GM06990 (cell line): Measurements from ENCODE around the gene WNT7B.

Experiments used
- DNase-seq: peaks from one replicate; pipeline ENCODE4 v3.0.0-alpha.2; 2011; ENCODE audit not compliant: insufficient read length; ENCODE audit errors: extremely low read depth
- H3K27me3 ChIP-seq: replicated peaks from 2 replicates; pipeline ENCODE4 v1.6.0; 2011; ENCODE audit warnings: low read length; ENCODE audit not compliant: control insufficient read depth, insufficient read depth
- H3K36me3 ChIP-seq: 2 replicates; pipeline ENCODE4 v1.5.1; 2011; ENCODE audit warnings: low read length; ENCODE audit not compliant: control insufficient read depth, insufficient read depth
- H3K4me3 ChIP-seq: replicated peaks from 2 replicates; pipeline ENCODE4 v1.5.1; 2011; ENCODE audit warnings: low read depth, mild to moderate bottlenecking, control low read depth, low read length
- TF ChIP-seq, protein P1 (sequence below): IDR thresholded peaks from 2 replicates; pipeline ENCODE4 v1.5.1; 2011; ENCODE audit warnings: low read length, control low read depth, mild to moderate bottlenecking, inconsistent platforms; ENCODE audit not compliant: insufficient read depth, poor library complexity, severe bottlenecking

Gene WNT7B

DNA sequence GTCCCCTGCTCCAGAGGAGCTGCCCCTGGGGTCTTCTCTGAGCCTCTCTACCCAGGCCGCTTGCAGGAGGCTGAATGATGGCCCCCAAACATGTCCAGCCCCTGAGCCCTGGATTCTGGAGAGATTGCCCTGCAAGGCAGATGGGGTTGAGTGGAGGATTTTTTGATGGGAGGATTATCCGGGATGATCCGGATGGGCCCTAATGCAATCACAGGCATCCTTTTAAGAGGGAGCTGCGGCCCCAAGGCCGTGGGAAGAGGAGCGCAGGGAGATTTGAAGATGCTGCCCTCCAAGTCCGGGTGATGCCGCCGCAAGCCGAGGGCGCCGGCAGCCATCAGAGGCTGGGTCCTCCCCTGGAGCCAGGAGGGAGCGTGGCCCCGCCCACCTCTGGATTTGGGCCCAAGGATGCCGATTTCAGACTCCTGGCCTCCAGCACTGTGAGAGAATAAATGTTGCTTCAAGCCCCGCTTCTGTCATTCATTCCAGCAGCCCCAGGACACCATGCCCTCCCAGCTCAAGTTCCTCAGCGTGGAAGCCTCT, 66.0 kb downstream of the WNT7B start:
- TF ChIP-seq, protein P1, sequence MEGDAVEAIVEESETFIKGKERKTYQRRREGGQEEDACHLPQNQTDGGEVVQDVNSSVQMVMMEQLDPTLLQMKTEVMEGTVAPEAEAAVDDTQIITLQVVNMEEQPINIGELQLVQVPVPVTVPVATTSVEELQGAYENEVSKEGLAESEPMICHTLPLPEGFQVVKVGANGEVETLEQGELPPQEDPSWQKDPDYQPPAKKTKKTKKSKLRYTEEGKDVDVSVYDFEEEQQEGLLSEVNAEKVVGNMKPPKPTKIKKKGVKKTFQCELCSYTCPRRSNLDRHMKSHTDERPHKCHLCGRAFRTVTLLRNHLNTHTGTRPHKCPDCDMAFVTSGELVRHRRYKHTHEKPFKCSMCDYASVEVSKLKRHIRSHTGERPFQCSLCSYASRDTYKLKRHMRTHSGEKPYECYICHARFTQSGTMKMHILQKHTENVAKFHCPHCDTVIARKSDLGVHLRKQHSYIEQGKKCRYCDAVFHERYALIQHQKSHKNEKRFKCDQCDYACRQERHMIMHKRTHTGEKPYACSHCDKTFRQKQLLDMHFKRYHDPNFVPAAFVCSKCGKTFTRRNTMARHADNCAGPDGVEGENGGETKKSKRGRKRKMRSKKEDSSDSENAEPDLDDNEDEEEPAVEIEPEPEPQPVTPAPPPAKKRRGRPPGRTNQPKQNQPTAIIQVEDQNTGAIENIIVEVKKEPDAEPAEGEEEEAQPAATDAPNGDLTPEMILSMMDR = no peak
- Histone ChIP-seq H3K4me3 (no peak overlapping the region), H3K27me3 (no peaks in the 10 kb centered on the region; the same call in 1 of the 2 replicates), H3K36me3 (no peaks in the 10 kb centered on the region)
- no peak for DNase-seq

DNA sequence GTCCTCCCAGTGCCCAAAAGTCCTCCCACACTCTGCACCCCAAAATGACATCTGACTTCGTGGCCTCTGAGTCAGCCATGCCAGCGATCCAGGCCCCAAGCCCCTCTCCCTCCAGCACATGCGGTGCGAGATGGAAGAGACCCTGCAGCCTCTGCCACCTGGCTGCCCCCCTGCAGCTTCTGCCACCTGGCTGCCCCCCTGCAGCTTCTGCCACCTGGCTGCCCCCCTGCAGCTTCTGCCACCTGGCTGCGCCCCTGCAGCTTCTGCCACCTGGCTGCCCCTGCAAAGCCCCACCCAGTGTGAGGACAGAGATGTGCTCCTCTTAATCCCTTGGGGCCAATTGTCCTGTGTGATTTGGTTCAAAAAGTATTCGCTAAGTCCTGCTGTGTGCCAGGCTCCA, 68.0 kb downstream of the WNT7B start:
- TF ChIP-seq, protein P1 = no peak
- no peak for DNase-seq
- no peaks in the 10 kb centered on the region; the same call in 1 of the 2 replicates for H3K27me3 ChIP-seq
- no peaks in the 10 kb centered on the region for H3K36me3 ChIP-seq
- no peak overlapping the region for H3K4me3 ChIP-seq

DNA sequence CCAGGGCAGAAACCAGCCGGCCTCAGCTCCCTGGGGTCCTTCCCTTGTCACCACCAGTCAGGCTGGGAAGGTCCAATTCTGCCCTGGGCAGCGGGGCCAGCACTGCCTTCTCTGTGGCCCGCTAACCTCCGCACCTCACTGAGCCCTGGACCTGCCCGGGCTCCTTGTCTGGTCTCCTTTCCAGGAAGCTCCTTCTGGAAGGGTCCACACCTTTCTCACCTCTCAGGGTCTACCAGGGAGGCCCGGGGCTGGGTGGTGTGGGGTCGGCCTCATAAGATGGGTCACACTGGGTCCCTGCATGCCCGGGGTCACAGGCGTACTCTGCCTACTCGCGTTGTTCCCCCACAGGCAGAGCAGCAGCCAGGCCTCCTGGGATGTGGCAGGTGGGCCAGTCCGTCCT, 69.0 kb downstream of the WNT7B start:
- DNase-seq = no peak
- Histone ChIP-seq H3K4me3 (no peak overlapping the region), H3K27me3 (no peaks in the 10 kb centered on the region; the same call in 1 of the 2 replicates), H3K36me3 (no peaks in the 10 kb centered on the region)
- TF ChIP-seq, protein P1 = no peak

DNA sequence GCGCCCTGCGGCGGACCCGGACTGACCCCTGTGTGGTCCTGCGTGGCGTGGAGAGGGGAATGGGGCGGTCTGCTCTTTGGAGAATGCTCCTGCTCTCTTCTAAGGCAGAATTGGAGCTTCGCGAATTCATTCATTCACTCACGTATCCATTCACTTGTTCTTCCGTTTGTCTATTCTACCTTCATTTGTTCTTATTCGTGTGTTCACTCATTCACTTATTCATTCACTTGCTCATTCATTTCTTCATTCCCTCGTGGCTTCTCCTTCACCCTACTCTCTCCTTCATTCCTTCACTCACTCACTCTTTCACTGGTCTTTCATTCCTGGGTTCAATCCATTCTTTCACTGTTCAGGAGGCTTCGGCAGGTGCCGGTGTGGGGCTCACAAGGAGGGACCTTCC, 69.6 kb downstream of the WNT7B start:
- TF ChIP-seq, protein P1 = no peak

DNA sequence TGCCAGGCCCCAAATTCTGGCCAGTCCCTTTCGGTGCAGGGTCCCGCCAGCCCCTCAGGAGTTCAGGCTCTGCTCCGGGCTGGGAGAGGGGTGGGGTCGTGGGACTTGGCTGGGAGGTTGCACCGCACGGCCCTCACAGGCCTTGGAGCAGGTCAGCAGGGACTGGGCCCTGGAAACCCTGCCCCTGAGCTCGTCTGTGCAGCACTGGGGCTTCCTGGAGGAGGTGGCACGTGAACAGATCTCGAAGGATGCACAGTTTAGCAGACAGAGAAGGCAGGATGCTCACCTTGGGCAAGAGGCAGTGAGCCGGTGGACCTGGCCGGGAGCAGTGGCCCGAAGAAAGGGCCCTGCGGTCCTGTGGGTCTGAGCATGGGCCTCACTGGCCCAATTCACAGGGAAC, 70.0 kb downstream of the WNT7B start:
- Histone ChIP-seq H3K4me3 (no peak overlapping the region), H3K27me3 (no peaks in the 10 kb centered on the region; the same call in 1 of the 2 replicates), H3K36me3 (no peaks in the 10 kb centered on the region)
- no peak for DNase-seq
- TF ChIP-seq, protein P1 = no peak

More for the DNA sequence above, 69.6 kb downstream of the WNT7B start:
- Histone ChIP-seq H3K4me3 (no peak overlapping the region), H3K27me3 (no peaks in the 10 kb centered on the region; the same call in 1 of the 2 replicates), H3K36me3 (no peaks in the 10 kb centered on the region)
- DNase-seq = no peak
